ENCODE results near the gene OSBP2. TPM values are rescaled to one million over a fixed set of nuclear protein-coding genes. Genes with fewer than 3 reads are reported as not detected.

Gene OSBP2
- total and polyA plus RNA-seq, 12 donors, result 0.84 to 20.1 (median 13.2) TPM

DNA sequence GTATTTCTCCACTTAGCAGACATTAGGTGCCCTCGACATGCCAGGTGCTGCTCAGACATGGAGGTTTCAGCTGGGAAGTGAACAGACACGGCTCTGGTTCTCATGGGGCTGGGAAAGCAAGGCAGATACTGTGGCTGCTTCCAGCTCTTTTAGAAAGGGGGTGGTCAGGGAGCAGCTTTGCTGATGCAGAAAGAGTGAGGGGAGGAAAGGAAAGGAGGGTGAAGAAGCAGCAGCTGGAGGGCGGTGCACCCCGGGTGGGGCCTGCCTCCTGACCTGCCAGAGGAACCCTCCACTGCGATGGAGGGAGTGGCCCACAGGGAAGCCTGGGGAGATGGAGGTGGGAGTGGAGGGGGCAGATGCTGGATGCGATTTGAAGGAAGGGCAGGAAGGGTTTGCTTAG lies 197.1 kb downstream of the OSBP2 start:
- no peaks in the 10 kb centered on the region for H3K4me1 ChIP-seq
- DNase-seq (no peak), ATAC-seq (no peak)
- no peak overlapping the region for H3K27ac ChIP-seq
- intact Hi-C loops (cut with DNase I), result loop anchor here in 2 of 10 donors (5.0 to 10.0 kb wide), 2 partner anchors 117 to 129 kb away; no protein-coding TSS in a partner anchor
- TF ChIP-seq, protein P1, sequence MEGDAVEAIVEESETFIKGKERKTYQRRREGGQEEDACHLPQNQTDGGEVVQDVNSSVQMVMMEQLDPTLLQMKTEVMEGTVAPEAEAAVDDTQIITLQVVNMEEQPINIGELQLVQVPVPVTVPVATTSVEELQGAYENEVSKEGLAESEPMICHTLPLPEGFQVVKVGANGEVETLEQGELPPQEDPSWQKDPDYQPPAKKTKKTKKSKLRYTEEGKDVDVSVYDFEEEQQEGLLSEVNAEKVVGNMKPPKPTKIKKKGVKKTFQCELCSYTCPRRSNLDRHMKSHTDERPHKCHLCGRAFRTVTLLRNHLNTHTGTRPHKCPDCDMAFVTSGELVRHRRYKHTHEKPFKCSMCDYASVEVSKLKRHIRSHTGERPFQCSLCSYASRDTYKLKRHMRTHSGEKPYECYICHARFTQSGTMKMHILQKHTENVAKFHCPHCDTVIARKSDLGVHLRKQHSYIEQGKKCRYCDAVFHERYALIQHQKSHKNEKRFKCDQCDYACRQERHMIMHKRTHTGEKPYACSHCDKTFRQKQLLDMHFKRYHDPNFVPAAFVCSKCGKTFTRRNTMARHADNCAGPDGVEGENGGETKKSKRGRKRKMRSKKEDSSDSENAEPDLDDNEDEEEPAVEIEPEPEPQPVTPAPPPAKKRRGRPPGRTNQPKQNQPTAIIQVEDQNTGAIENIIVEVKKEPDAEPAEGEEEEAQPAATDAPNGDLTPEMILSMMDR (IDR thresholded peaks at IDR 0.05), result no peak
- H3K4me3 ChIP-seq, result no peak overlapping the region
- 86 to 87% methylated on average over 6 of the region's 6 CpGs for WGBS, 2 donors
- H3K27me3 ChIP-seq, result no peaks in the 10 kb centered on the region
- H3K36me3 ChIP-seq, result peaks cover 0 to 54% (median 0%) of the 10 kb centered on the region in 9 donors
- no peaks in the 10 kb centered on the region for H3K9me3 ChIP-seq

- intact Hi-C loops (cut with DNase I), result loop anchor here in 2 of 10 donors (5.0 to 10.0 kb wide), 2 partner anchors 117 to 130 kb away; no protein-coding TSS in a partner anchor
- DNase-seq (peak in 1 of 2 donors; percentile 2), ATAC-seq (no peak)
- H3K4me3 ChIP-seq, result no peak overlapping the region
- no peaks in the 10 kb centered on the region for H3K27me3 ChIP-seq
- no peaks in the 10 kb centered on the region for H3K9me3 ChIP-seq
- no peak overlapping the region for H3K27ac ChIP-seq
- H3K36me3 ChIP-seq, result peaks cover 0 to 54% (median 0%) of the 10 kb centered on the region in 9 donors
- WGBS, 2 donors, result 95% methylated on average over 8 of the region's 8 CpGs
- TF ChIP-seq, protein P1 (IDR thresholded peaks at IDR 0.05), result no peak
- H3K4me1 ChIP-seq, result no peaks in the 10 kb centered on the region
These were observed 197.6 kb downstream of the OSBP2 start for GRCh38 chr22:30892286-30892685.

- whole genome bisulfite sequencing, 2 donors, result 98 to 99% methylated on average over 5 of the region's 5 CpGs
- H3K9me3 ChIP-seq, result no peaks in the 10 kb centered on the region
- H3K4me1 ChIP-seq, result no peaks in the 10 kb centered on the region
- ATAC-seq (no peak), DNase-seq (no peak)
- H3K27me3 ChIP-seq, result no peaks in the 10 kb centered on the region
- H3K4me3 ChIP-seq, result no peak overlapping the region
- peaks cover 0 to 54% (median 0%) of the 10 kb centered on the region in 9 donors for H3K36me3 ChIP-seq
- no peak overlapping the region for H3K27ac ChIP-seq
- intact Hi-C loops (cut with DNase I), result loop anchor here in 2 of 10 donors (5.0 to 10.0 kb wide), 2 partner anchors 118 to 130 kb away; no protein-coding TSS in a partner anchor
- TF ChIP-seq, protein P1 (IDR thresholded peaks at IDR 0.05), result no peak
These were observed 198.1 kb downstream of the OSBP2 start for GRCh38 chr22:30892731-30893221.

GRCh38 chr22:30893434-30894370 lies 199.0 kb downstream of the OSBP2 start:
- Histone ChIP-seq H3K27ac (no peak overlapping the region), H3K36me3 (peaks cover 0 to 57% (median 7%) of the 10 kb centered on the region in 9 donors), H3K27me3 (no peaks in the 10 kb centered on the region), H3K9me3 (peaks cover 0 to 8% (median under 1%) of the 10 kb centered on the region in 11 donors), H3K4me1 (no peaks in the 10 kb centered on the region), H3K4me3 (no peak overlapping the region)
- intact Hi-C loops (cut with DNase I), result loop anchor here in 2 of 10 donors (5.0 to 10.0 kb wide), 2 partner anchors 119 to 131 kb away; no protein-coding TSS in a partner anchor
- 84 to 87% methylated on average over 23 of the region's 23 CpGs for WGBS, 2 donors
- ATAC-seq (no peak), DNase-seq (no peak)
- TF ChIP-seq, protein P1 (IDR thresholded peaks at IDR 0.05), result no peak
